Smooth muscle cell (in vitro differentiated cells): ENCODE data around the gene CCDC146. TPM values are rescaled to one million over a fixed set of nuclear protein-coding genes. Genes with fewer than 3 reads are reported as not detected.

Source experiments
- DNase-seq: peaks from one replicate; lab custom pipeline; 2025; ENCODE audit not compliant: unreplicated experiment; lab: John Stamatoyannopoulos, UW
- H2AFZ ChIP-seq: fragments of 200-600 bp; sonication (generic); 2 replicates; pipeline ENCODE4 v1.6.0; 2016; ENCODE audit warnings: antibody characterized with exemption, low read depth, mild to moderate bottlenecking
- H3F3A ChIP-seq: fragments of 200-600 bp; sonication (generic); 2 replicates; pipeline ENCODE4 v1.6.0; 2017; ENCODE audit warnings: antibody characterized with exemption, low read depth
- H3K27ac ChIP-seq: fragments of 200-600 bp; sonication (generic); 2 replicates; pipeline ENCODE4 v1.5.1; 2016; ENCODE audit warnings: low read depth, mild to moderate bottlenecking
- H3K27me3 ChIP-seq: fragments of 200-600 bp; sonication (generic); 2 replicates; pipeline ENCODE4 v1.6.1; 2016; ENCODE audit warnings: low read depth, mild to moderate bottlenecking
- H3K36me3 ChIP-seq: fragments of 200-600 bp; sonication (generic); 2 replicates; pipeline ENCODE4 v1.5.1; 2016; ENCODE audit warnings: low read depth
- H3K4me1 ChIP-seq: fragments of 200-600 bp; sonication (generic); 2 replicates; pipeline ENCODE4 v1.5.1; 2016; ENCODE audit warnings: low read depth
- H3K4me2 ChIP-seq: fragments of 200-600 bp; sonication (generic); 2 replicates; pipeline ENCODE4 v1.6.0; 2016; ENCODE audit warnings: mild to moderate bottlenecking
- H3K4me3 ChIP-seq: fragments of 200-600 bp; sonication (generic); 2 replicates; pipeline ENCODE4 v1.5.1; 2016; ENCODE audit warnings: mild to moderate bottlenecking
- H3K79me2 ChIP-seq: fragments of 200-600 bp; sonication (generic); 2 replicates; pipeline ENCODE4 v1.6.0; 2016; ENCODE audit warnings: low read depth, mild to moderate bottlenecking
- H3K9ac ChIP-seq: fragments of 200-600 bp; sonication (generic); 2 replicates; pipeline ENCODE4 v1.6.0; 2016; ENCODE audit warnings: low read depth
- H3K9me3 ChIP-seq: fragments of 200-600 bp; sonication (generic); replicated peaks from 2 replicates; pipeline ENCODE4 v1.5.1; 2016; ENCODE audit warnings: low read depth
- H4K20me1 ChIP-seq: fragments of 200-600 bp; sonication (generic); 2 replicates; pipeline ENCODE4 v1.6.0; 2016; ENCODE audit warnings: low read depth
- WGBS: methylation state at CpG from one replicate; pipeline ENCODE4 v1.1.7; 2016; ENCODE audit warnings: low lambda C conversion rate; 5-methylcytosine and 5-hydroxymethylcytosine counted together
- polyA plus RNA-seq: library from polyadenylated mRNA; unstranded; fragments of >200 nt; fragmentation: Nextera tagmentation; extraction: Ambion mirVana; gene quantifications from 2 replicates; pipeline ENCODE4 v1.2.1, GENCODE V29; 2016
- total RNA-seq: library from RNA; depleted of rRNA; stranded (reverse); fragments of >200 nt; gene quantifications from 2 replicates; pipeline ENCODE4 v1.2.3, GENCODE V29; 2014
- TF ChIP-seq, protein P1 (sequence below): fragments of 200-600 bp; sonication (generic); IDR thresholded peaks from 2 replicates; pipeline ENCODE4 v1.5.1; 2017; ENCODE audit warnings: borderline replicate concordance, mild to moderate bottlenecking, antibody characterized with exemption; ENCODE audit not compliant: insufficient read depth, poor library complexity, severe bottlenecking

The CCDC146 gene
- total and polyA plus RNA-seq, 2 experiments from 2014 or later: 0.77 to 7.3 TPM

GRCh38 chr7:77248154-77248553 lies 125.7 kb downstream of the CCDC146 start:
- H3K9me3 ChIP-seq: no peaks in the 10 kb centered on the region
- no peak overlapping the region for H3K4me2 ChIP-seq
- no peaks in the 10 kb centered on the region for H3K36me3 ChIP-seq
- H3K27ac ChIP-seq: no peak overlapping the region
- H3K4me3 ChIP-seq: no peak overlapping the region
- no peaks in the 10 kb centered on the region for H3K27me3 ChIP-seq
- H3K79me2 ChIP-seq: no peaks in the 10 kb centered on the region
- H3K9ac ChIP-seq: no peak overlapping the region
- 82% methylated on average over 3 of the region's 3 CpGs for WGBS
- H3F3A ChIP-seq: peaks cover 6% of the 10 kb centered on the region
- H2AFZ ChIP-seq: no peak overlapping the region
- no peak for DNase-seq
- H3K4me1 ChIP-seq: peaks cover 9% of the 10 kb centered on the region
- H4K20me1 ChIP-seq: no peaks in the 10 kb centered on the region
- TF ChIP-seq, protein P1, sequence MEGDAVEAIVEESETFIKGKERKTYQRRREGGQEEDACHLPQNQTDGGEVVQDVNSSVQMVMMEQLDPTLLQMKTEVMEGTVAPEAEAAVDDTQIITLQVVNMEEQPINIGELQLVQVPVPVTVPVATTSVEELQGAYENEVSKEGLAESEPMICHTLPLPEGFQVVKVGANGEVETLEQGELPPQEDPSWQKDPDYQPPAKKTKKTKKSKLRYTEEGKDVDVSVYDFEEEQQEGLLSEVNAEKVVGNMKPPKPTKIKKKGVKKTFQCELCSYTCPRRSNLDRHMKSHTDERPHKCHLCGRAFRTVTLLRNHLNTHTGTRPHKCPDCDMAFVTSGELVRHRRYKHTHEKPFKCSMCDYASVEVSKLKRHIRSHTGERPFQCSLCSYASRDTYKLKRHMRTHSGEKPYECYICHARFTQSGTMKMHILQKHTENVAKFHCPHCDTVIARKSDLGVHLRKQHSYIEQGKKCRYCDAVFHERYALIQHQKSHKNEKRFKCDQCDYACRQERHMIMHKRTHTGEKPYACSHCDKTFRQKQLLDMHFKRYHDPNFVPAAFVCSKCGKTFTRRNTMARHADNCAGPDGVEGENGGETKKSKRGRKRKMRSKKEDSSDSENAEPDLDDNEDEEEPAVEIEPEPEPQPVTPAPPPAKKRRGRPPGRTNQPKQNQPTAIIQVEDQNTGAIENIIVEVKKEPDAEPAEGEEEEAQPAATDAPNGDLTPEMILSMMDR: no peak

DNA sequence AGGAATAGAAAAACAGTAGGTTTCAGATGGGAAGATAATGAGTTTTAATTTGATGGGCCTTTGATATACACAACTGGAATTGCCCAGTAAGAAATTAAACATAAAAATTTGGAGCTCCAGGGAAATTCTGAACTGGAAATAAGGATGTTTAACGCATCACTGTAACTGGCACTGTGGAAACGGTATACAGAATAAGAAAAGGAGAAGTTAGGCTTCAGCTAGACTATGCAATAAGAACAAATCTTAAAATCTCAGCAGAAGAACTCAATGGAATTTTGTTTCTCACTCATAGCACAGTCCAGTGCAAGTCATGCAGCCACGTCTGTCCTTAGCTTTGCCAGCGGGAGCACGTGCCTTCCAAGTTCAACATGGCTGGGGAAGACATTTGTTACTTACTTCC lies 130.1 kb downstream of the CCDC146 start:
- H3K27ac ChIP-seq: no peak overlapping the region
- 97% methylated on average over 5 of the region's 5 CpGs for WGBS
- no peak overlapping the region for H3K4me3 ChIP-seq
- no peaks in the 10 kb centered on the region for H3K79me2 ChIP-seq
- H3K36me3 ChIP-seq: no peaks in the 10 kb centered on the region
- no peaks in the 10 kb centered on the region for H3K27me3 ChIP-seq
- DNase-seq: no peak
- H3K9me3 ChIP-seq: no peaks in the 10 kb centered on the region
- TF ChIP-seq, protein P1: no peak
- no peaks in the 10 kb centered on the region for H3F3A ChIP-seq
- no peak overlapping the region for H3K9ac ChIP-seq
- no peaks in the 10 kb centered on the region for H3K4me1 ChIP-seq
- no peaks in the 10 kb centered on the region for H4K20me1 ChIP-seq
- H3K4me2 ChIP-seq: no peak overlapping the region
- H2AFZ ChIP-seq: no peak overlapping the region

- no peaks in the 10 kb centered on the region for H3K79me2 ChIP-seq
- 90% methylated on average over 3 of the region's 3 CpGs for WGBS
- no peak for DNase-seq
- TF ChIP-seq, protein P1: no peak
- no peaks in the 10 kb centered on the region for H4K20me1 ChIP-seq
- no peak overlapping the region for H3K4me3 ChIP-seq
- no peak overlapping the region for H2AFZ ChIP-seq
- H3K9ac ChIP-seq: no peak overlapping the region
- H3K27ac ChIP-seq: no peak overlapping the region
- H3K27me3 ChIP-seq: no peaks in the 10 kb centered on the region
- H3F3A ChIP-seq: no peaks in the 10 kb centered on the region
- no peaks in the 10 kb centered on the region for H3K36me3 ChIP-seq
- H3K9me3 ChIP-seq: no peaks in the 10 kb centered on the region
- no peaks in the 10 kb centered on the region for H3K4me1 ChIP-seq
- no peak overlapping the region for H3K4me2 ChIP-seq
Observed at GRCh38 chr7:77253151-77253550, 130.7 kb downstream of the CCDC146 start.

DNA sequence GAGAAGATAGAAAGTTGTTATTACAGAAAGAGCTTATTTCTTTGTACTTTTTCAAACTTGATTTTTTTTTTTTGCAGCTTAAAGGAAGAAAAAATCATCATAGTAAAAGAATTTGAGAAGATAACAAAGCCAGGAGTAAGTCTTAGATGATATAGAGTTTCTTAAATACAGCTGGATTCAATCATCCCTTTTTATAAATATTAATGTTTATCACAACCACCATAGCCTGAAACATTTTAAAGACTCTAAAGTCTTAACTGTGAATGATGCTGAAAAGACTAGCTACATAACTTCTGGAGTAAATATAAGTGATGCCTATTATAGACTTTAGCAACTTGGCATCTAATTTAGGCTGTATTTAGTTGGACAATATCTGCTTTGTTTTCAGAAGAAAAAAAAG lies 132.0 kb downstream of the CCDC146 start:
- H3K9me3 ChIP-seq: no peaks in the 10 kb centered on the region
- no peaks in the 10 kb centered on the region for H4K20me1 ChIP-seq
- no peak for DNase-seq
- no peaks in the 10 kb centered on the region for H3K27me3 ChIP-seq
- TF ChIP-seq, protein P1: no peak
- H3K4me1 ChIP-seq: no peaks in the 10 kb centered on the region
- H3K36me3 ChIP-seq: no peaks in the 10 kb centered on the region
- no peaks in the 10 kb centered on the region for H3F3A ChIP-seq
- no peak overlapping the region for H3K27ac ChIP-seq
- H3K9ac ChIP-seq: no peak overlapping the region
- H3K4me3 ChIP-seq: no peak overlapping the region
- H3K4me2 ChIP-seq: no peak overlapping the region
- H3K79me2 ChIP-seq: no peaks in the 10 kb centered on the region
- no peak overlapping the region for H2AFZ ChIP-seq
